ENCODE measurements around the gene HDAC10. TPM values are rescaled to one million over a fixed set of nuclear protein-coding genes. Genes with fewer than 3 reads are reported as not detected.

Gene HDAC10
- 10 to 100 TPM in 3 of 4 donors, 1 to 10 TPM in 1; 1.2 to 40.5 (median 20.6) TPM for total RNA-seq

- intact Hi-C loops (cut with DNase I; ENCODE audit: low total_unique reads): loop anchor here (5.0 kb wide), 1 partner anchor 91 kb away; the partner anchor contains the start of gene PPP6R2
- Histone ChIP-seq H3K27me3 (no peaks in the 10 kb centered on the region), H3K27ac (peak within 1 kb of the TSS; percentile 70 to 77), H3K9me3 (no peaks in the 10 kb centered on the region), H3K4me1 (peaks cover 6 to 16% of the 10 kb centered on the region in 2 donors), H3K4me3 (peak within 1 kb of the TSS; percentile 39 to 45), H3K36me3 (no peaks in the 10 kb centered on the region)
- DNase-seq: peak; percentile 66 to 78
- TF ChIP-seq, protein P1, sequence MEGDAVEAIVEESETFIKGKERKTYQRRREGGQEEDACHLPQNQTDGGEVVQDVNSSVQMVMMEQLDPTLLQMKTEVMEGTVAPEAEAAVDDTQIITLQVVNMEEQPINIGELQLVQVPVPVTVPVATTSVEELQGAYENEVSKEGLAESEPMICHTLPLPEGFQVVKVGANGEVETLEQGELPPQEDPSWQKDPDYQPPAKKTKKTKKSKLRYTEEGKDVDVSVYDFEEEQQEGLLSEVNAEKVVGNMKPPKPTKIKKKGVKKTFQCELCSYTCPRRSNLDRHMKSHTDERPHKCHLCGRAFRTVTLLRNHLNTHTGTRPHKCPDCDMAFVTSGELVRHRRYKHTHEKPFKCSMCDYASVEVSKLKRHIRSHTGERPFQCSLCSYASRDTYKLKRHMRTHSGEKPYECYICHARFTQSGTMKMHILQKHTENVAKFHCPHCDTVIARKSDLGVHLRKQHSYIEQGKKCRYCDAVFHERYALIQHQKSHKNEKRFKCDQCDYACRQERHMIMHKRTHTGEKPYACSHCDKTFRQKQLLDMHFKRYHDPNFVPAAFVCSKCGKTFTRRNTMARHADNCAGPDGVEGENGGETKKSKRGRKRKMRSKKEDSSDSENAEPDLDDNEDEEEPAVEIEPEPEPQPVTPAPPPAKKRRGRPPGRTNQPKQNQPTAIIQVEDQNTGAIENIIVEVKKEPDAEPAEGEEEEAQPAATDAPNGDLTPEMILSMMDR (IDR thresholded peaks at IDR 0.05): no peak
- TF ChIP-seq POLR2A (IDR thresholded peaks at IDR 0.05): peak in 1 of 2 donors; percentile 33
Observed at GRCh38 chr22:50250555-50251476, at the start of gene HDAC10. HDAC10 (minus strand) TSS chr22:50251265; CDS start chr22:50251032, 233 bp downstream.

GRCh38 chr22:50300620-50301257, 49.7 kb upstream of the HDAC10 start:
- DNase-seq: no peak
- H3K4me1 ChIP-seq: peaks cover 27 to 74% of the 10 kb centered on the region in 2 donors
- no peaks in the 10 kb centered on the region for H3K36me3 ChIP-seq
- H3K27ac ChIP-seq: peak overlapping the region; percentile 88 to 94
- TF ChIP-seq POLR2A (IDR thresholded peaks at IDR 0.05): no peak
- TF ChIP-seq, protein P1 (IDR thresholded peaks at IDR 0.05): no peak
- H3K27me3 ChIP-seq: no peaks in the 10 kb centered on the region
- no peaks in the 10 kb centered on the region for H3K9me3 ChIP-seq
- intact Hi-C loops (cut with DNase I; ENCODE audit: low total_unique reads): no loop called here
- peak overlapping the region in 1 of 2 donors; percentile 41 for H3K4me3 ChIP-seq

- Histone ChIP-seq H3K4me3 (peak overlapping the region; percentile 22 to 41), H3K9me3 (no peaks in the 10 kb centered on the region), H3K4me1 (peaks cover 24 to 68% of the 10 kb centered on the region in 2 donors), H3K27ac (peak overlapping the region; percentile 37 to 94), H3K36me3 (no peaks in the 10 kb centered on the region), H3K27me3 (no peaks in the 10 kb centered on the region)
- no peak for TF ChIP-seq POLR2A (IDR thresholded peaks at IDR 0.05)
- TF ChIP-seq, protein P1 (IDR thresholded peaks at IDR 0.05): no peak
- intact Hi-C loops (cut with DNase I; ENCODE audit: low total_unique reads): no loop called here
- no peak for DNase-seq
Observed at GRCh38 chr22:50299785-50300619, 48.9 kb upstream of the HDAC10 start.

- intact Hi-C loops (cut with DNase I; ENCODE audit: low total_unique reads): no loop called here
- H3K9me3 ChIP-seq: no peaks in the 10 kb centered on the region
- no peaks in the 10 kb centered on the region for H3K27me3 ChIP-seq
- no peak for TF ChIP-seq POLR2A (IDR thresholded peaks at IDR 0.05)
- TF ChIP-seq, protein P1 (IDR thresholded peaks at IDR 0.05): no peak
- H3K4me1 ChIP-seq: peaks cover 24 to 67% of the 10 kb centered on the region in 2 donors
- H3K4me3 ChIP-seq: peak overlapping the region; percentile 22 to 41
- DNase-seq: no peak
- H3K27ac ChIP-seq: peak overlapping the region; percentile 37 to 94
- no peaks in the 10 kb centered on the region for H3K36me3 ChIP-seq
Observed at GRCh38 chr22:50298937-50299784, 48.1 kb upstream of the HDAC10 start.
